Activated CD4-positive, alpha-beta T cell treated with anti-CD3 and anti-CD28 coated beads for 36 hours (primary cell): Measurements from ENCODE around the gene CCDC40. TPM values are rescaled to one million over a fixed set of nuclear protein-coding genes. Genes with fewer than 3 reads are reported as not detected.
"Not testable (repeated sequence)": the region's sequence is repeated elsewhere in the genome, so short reads cannot be mapped to it uniquely, and the experiment has no call there.

ENCODE experiments used
- ATAC-seq: fragments of 200-7000 bp; cut with Tn5 transposase; one replicate; pipeline ENCODE4 v1.10.0; 2021; ENCODE audit warnings: mild to moderate bottlenecking, moderate library complexity
- CTCF ChIA-PET: fragments of 350-600 bp; sonication (Branson Sonifier 250); formaldehyde crosslinking; loops from one replicate; lab custom pipeline; 2021; ENCODE audit warnings: antibody characterized with exemption; lab: Charles Lee
- POLR2A ChIA-PET: fragments of 350-600 bp; sonication (Branson Sonifier 250); formaldehyde crosslinking; loops from one replicate; lab custom pipeline; 2021; ENCODE audit warnings: antibody characterized with exemption, inconsistent platforms; lab: Charles Lee
- DNase-seq: peaks from one replicate; pipeline ENCODE4 v3.0.0-alpha.2; 2020
- H3K27ac Mint-ChIP-seq: one replicate; pipeline ENCODE4 v1.8.0; 2021; ENCODE audit warnings: mixed read lengths
- H3K27me3 Mint-ChIP-seq: one replicate; pipeline ENCODE4 v1.8.0; 2021; ENCODE audit warnings: mixed read lengths
- H3K36me3 Mint-ChIP-seq: one replicate; pipeline ENCODE4 v1.8.0; 2021; ENCODE audit warnings: low read depth, mixed read lengths
- H3K4me1 Mint-ChIP-seq: one replicate; pipeline ENCODE4 v1.8.0; 2021; ENCODE audit warnings: mixed read lengths
- H3K4me3 Mint-ChIP-seq: one replicate; pipeline ENCODE4 v1.8.0; 2021; ENCODE audit warnings: mild to moderate bottlenecking, moderate library complexity, mixed read lengths
- H3K9me3 Mint-ChIP-seq: one replicate; pipeline ENCODE4 v1.8.0; 2021; ENCODE audit warnings: low read depth, mixed read lengths
- intact Hi-C, 2 experiments: fragments of 100-400 bp; cut with DNase I in 1 of 2; cut with micrococcal nuclease in 1 of 2; formaldehyde crosslinking; loops; one replicate each; pipeline versions ENCODE4 v1.14.2 to v1.15.1; 2022 to 2024; cut with DNase I, micrococcal nuclease
- total RNA-seq, 2 experiments: library from RNA; stranded (reverse); gene quantifications; one replicate each; pipeline ENCODE4 v1.2.3, GENCODE V29; 2021

The CCDC40 gene
- total RNA-seq, 2 experiments from 2014 or later = 0.56 to 0.57 TPM

DNA sequence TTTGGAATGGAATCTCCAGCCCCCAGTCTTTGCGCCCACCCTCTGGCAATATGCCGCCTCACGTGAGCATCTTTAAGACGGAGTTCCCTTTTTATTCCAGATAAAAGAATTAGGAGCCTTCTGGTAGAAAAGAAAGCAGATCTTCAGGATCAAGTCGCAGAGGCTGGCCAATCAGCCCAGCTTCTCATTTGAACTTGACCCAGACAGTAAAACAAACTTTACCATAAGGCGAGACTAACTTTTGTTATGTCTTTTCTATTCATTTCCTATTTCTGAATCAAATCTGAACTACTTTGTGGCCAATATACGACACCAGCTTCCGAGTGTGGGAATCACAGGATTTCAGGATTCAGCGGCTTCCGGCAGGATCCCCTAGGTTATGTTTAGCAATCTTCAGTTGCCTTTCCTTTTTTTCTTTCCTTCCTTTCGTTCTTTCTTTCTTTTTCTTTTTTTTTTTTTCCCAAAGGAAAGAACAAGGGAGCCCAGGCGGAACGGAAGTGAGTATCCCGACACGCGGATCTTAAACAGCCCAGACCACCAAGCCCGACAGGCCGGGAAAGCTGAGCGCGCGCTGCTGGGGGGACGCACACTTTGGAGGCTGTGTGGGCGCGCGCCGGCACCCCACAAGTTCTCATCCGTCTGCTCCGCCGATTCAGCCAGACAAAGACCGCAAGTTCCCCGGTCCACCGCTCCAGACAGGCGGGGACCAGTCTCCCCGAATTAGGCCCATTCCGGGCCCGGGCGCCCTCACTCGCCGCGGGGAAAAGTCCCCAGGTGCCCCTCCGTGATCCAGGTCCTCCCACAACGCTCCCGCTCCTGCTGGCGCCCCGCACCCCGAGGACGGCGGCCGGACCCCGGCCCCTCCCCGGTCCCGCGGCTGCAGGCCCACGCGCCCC lies 1.4 kb upstream of the CCDC40 start:
- peak overlapping the region; percentile 82 for H3K4me3 Mint-ChIP-seq
- no peaks in the 10 kb centered on the region for H3K9me3 Mint-ChIP-seq
- POLR2A ChIA-PET = no interaction called here
- peak; percentile 70 for DNase-seq
- H3K36me3 Mint-ChIP-seq = no peaks in the 10 kb centered on the region
- H3K27ac Mint-ChIP-seq = peak overlapping the region; percentile 69
- intact Hi-C loops = loop anchor here (1.0 to 5.0 kb wide), 4 partner anchors 66 to 1188 kb away; partner anchors contain the start of gene GAA (in 2 of the 2)
- peaks cover 7% of the 10 kb centered on the region for H3K4me1 Mint-ChIP-seq
- CTCF ChIA-PET = interaction anchor here (1.7 to 3.8 kb wide), 3 partner anchors 27 to 66 kb away, joined by 7 to 22 read pairs (median 8); partner anchors contain the start of gene GAA
- H3K27me3 Mint-ChIP-seq = peaks cover 12% of the 10 kb centered on the region
- peak; percentile 37 for ATAC-seq

DNA sequence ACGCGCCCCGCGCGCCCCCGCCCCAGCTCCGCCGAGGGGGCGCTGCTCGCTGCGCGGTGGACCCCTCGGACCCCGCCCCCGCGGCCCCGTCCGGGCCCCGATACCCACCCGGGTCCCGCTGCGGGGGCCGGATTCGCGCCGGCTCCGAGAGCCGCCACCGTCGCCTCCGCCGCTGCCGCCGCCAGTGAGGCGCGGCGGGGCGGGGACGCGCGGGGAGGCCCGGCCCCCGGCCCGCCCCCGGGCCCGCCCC lies 830 bp upstream of the CCDC40 start, which contains the start of gene TBC1D16:
TBC1D16 (minus strand) TSS at position 186 of the 250 bp plus-strand sequence. CDS start 22,325 bp downstream, outside the sequence.
- ChIA-PET POLR2A (no interaction called here), CTCF (interaction anchor here (3.8 kb wide), 1 partner anchor 28 kb away, joined by 22 read pairs; no protein-coding TSS in a partner anchor)
- peaks cover 7% of the 10 kb centered on the region for H3K4me1 Mint-ChIP-seq
- no peaks in the 10 kb centered on the region for H3K9me3 Mint-ChIP-seq
- H3K4me3 Mint-ChIP-seq = peak within 1 kb of the TSS; percentile 82
- peak within 1 kb of the TSS; percentile 69 for H3K27ac Mint-ChIP-seq
- H3K36me3 Mint-ChIP-seq = no peaks in the 10 kb centered on the region
- H3K27me3 Mint-ChIP-seq = peaks cover 12% of the 10 kb centered on the region
- ATAC-seq = no peak
- intact Hi-C loops = loop anchor here (1.0 to 5.0 kb wide), 4 partner anchors 66 to 1188 kb away; partner anchors contain the start of gene GAA (in 2 of the 2)
- no peak for DNase-seq

DNA sequence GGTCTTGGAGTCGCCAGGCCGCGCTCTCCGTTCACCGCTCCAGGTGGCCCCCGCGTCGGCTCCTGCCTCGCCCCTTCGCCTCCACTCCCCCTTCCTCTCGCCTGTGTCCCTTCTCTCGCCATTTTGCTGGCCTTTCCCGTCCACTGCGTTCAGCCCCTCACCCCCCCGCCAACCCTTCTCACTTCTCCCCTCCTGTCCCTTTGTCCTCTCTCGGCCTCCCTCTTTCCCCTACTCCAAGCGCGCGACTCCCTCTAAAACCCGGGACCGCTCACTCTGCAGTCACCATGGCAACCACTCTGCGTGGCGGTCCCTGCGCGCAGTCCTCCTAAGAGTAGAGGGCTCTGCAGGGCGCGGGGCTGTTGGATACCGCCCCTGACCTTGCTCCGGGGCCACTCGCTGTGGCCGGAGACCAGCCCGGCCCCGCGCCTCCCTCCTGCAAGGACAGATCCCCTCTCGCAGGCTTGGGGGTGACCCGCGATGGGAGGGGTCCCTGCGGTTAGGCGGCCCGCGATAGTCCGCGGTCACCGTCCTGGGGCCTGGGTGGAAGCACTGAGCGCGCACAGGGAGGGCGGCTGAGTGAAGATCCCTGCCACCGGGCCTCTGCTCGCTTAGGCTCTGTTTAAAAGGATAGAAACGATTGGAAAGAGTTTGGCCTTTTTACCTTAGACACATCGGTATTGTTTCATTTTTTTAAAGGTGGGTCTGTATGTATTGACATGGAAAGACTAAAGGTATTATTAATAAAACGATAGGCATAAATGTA lies 454 bp downstream of the CCDC40 start:
- intact Hi-C loops = loop anchor here (1.0 to 5.0 kb wide), 7 partner anchors 29 to 240 kb away; partner anchors contain the start of genes CBX4 (in 1 of the 2), CBX8 (in 1 of the 2), EIF4A3 (in 1 of the 2) and GAA (in 1 of the 2)
- Mint-ChIP-seq H3K36me3 (no peaks in the 10 kb centered on the region), H3K27me3 (peaks cover 12% of the 10 kb centered on the region), H3K4me1 (peaks cover 7% of the 10 kb centered on the region), H3K9me3 (no peaks in the 10 kb centered on the region), H3K27ac (no peak overlapping the region), H3K4me3 (peak overlapping the region; percentile 76)
- ChIA-PET POLR2A (no interaction called here), CTCF (no interaction called here)
- ATAC-seq (peak; percentile 42), DNase-seq (peak; percentile 50)

DNA sequence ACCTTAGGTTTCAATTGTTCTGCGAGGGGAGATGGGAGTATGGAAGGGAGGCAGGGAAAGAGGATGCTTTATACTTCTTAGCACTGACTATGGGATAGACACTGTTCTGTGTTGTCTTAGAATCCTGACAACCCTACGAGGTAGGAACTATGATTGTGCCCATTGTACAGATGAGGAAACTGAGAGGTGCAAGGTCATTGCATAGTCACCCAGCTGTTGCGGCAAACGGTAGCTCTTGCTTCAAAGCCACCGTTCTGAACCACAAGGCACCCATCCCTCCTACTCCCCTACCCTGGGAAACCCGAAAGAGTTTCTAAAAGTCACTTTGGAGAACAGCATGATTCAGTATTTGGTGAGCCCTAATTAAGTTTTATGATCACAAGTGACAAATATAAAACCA lies 7.5 kb downstream of the CCDC40 start:
- DNase-seq (no peak), ATAC-seq (no peak)
- Mint-ChIP-seq H3K4me3 (no peak overlapping the region), H3K27ac (no peak overlapping the region), H3K27me3 (no peaks in the 10 kb centered on the region), H3K36me3 (no peaks in the 10 kb centered on the region), H3K9me3 (no peaks in the 10 kb centered on the region), H3K4me1 (no peaks in the 10 kb centered on the region)
- ChIA-PET CTCF (no interaction called here), POLR2A (no interaction called here)
- intact Hi-C loops = no loop called here

DNA sequence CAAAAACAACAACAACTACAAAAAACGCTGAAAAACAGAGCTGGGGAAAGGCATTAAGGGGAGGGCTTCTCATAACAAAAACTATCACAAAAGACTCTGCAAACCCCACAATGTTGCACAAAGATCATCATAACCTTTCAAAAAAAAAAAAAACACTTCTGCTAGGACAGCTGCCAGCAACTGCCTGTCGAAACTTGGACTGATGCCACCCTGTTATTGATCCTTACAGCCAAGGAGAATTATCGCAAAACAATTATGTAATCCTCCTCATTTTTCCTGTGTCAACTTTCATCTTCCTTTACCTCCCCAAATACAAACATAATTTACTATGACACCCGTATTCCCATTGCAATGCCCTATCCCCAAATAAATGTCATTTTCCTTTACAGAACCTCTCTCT lies 9.3 kb downstream of the CCDC40 start:
- intact Hi-C loops = no loop called here
- H3K36me3 Mint-ChIP-seq = no peaks in the 10 kb centered on the region
- CTCF ChIA-PET = interaction anchor here (0.9 kb wide), 1 partner anchor 37 kb away, joined by 3 read pairs; no protein-coding TSS in a partner anchor
- H3K4me1 Mint-ChIP-seq = no peaks in the 10 kb centered on the region
- H3K27ac Mint-ChIP-seq = no peak overlapping the region
- no peak overlapping the region for H3K4me3 Mint-ChIP-seq
- no peak for ATAC-seq
- H3K27me3 Mint-ChIP-seq = no peaks in the 10 kb centered on the region
- POLR2A ChIA-PET = no interaction called here
- H3K9me3 Mint-ChIP-seq = no peaks in the 10 kb centered on the region
- DNase-seq = no peak

DNA sequence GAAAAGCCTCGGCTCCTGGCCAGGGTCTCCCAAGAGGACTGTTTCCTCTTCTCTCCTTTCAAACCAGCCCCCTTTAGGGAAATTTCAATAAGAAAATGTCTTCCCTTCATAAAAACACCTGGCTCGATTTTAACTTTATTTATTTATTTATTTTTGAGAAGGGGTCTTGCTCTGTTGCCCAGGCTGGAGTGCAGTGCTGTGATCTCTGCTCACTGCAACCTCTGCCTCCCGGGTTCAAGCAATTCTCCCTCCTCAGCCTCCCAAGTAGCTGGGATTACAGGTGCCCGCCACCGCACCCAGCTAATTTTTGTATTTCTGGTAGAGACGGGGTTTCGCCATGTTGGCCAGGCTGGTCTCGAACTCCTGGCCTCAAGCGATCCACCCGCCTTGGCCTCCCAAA lies 10.3 kb downstream of the CCDC40 start:
- POLR2A ChIA-PET, H3K36me3 Mint-ChIP-seq, intact Hi-C loops, H3K4me3 Mint-ChIP-seq, ATAC-seq, H3K4me1 Mint-ChIP-seq, H3K27ac Mint-ChIP-seq, H3K27me3 Mint-ChIP-seq, DNase-seq, H3K9me3 Mint-ChIP-seq: not testable (repeated sequence)
- CTCF ChIA-PET = interaction anchor here (0.5 to 0.6 kb wide), 2 partner anchors 305 kb away, joined by 3 read pairs; no protein-coding TSS in a partner anchor

DNA sequence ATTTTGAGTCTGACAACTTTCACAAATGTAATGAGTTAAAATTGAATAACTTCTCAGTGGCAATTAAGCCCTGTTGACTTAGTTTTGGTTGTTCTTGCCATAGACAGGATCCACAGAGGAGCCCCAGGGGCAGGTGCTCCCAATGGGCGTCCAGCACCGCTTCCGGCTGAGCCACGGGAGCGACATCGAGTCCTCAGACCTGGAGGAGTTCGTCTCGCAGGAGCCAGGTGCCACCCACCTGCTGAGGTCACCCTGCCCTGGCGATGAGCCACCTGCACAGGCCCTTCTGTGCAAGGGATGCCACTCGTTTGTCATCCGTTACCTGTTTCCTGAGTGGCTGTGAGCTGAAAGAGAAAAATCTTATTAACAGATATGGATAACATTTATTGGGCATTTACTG lies 10.7 kb downstream of the CCDC40 start:
- Mint-ChIP-seq H3K27ac (no peak overlapping the region), H3K4me3 (no peak overlapping the region), H3K36me3 (no peaks in the 10 kb centered on the region), H3K27me3 (no peaks in the 10 kb centered on the region), H3K4me1 (no peaks in the 10 kb centered on the region), H3K9me3 (no peaks in the 10 kb centered on the region)
- CTCF ChIA-PET = interaction anchor here (0.6 kb wide), 1 partner anchor 304 kb away, joined by 3 read pairs; no protein-coding TSS in a partner anchor
- DNase-seq = no peak
- ATAC-seq = no peak
- intact Hi-C loops = no loop called here
- POLR2A ChIA-PET = no interaction called here

DNA sequence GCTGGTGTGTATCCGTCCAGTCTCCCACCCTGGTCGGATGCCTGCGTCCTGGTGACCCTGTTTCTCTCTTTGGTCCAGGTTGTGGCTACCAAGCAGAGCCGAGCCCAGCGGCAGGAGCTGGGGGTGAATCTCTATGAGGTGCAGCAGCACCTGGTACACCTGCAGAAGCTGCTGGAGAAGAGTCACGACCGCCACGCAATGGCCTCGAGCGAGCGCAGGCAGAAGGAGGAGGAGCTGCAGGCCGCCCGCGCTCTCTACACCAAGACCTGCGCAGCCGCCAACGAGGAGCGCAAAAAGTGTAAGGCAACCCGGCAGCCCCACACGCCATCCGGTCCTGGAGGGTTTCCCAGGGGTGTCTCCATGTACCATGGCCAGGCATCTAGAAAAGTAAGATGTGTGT lies 13.5 kb downstream of the CCDC40 start:
- CTCF ChIA-PET = interaction anchor here (1.1 kb wide), 1 partner anchor 52 kb away, joined by 3 read pairs; the partner anchor contains the start of gene GAA

DNA sequence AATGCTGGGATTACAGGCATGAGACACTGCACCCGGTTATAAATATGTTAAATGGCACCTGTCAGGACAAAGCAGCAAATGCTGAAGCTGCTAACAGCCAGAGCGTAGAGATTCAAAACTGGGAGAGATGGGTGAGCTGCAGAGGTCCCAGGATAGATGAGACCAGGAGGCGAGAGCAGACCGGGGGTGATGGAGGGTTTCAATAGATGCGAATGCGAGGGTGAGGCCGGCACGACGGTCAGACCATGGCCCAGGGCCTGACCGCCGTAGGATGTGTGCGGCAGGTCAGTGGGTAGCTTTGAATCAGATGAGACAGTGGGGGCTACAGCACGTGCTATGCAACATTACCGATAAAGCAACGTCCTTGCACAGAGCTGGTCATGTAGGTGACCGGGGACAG lies 14.3 kb downstream of the CCDC40 start:
- ATAC-seq (no peak), DNase-seq (no peak)
- Mint-ChIP-seq H3K27me3 (no peaks in the 10 kb centered on the region), H3K36me3 (no peaks in the 10 kb centered on the region), H3K27ac (no peak overlapping the region), H3K4me3 (no peak overlapping the region), H3K9me3 (no peaks in the 10 kb centered on the region), H3K4me1 (no peaks in the 10 kb centered on the region)
- intact Hi-C loops = no loop called here
- CTCF ChIA-PET = interaction anchor here (1.1 kb wide), 1 partner anchor 51 kb away, joined by 3 read pairs; the partner anchor contains the start of gene GAA
- POLR2A ChIA-PET = no interaction called here

More for the DNA sequence above, 13.5 kb downstream of the CCDC40 start:
- H3K9me3 Mint-ChIP-seq = no peaks in the 10 kb centered on the region
- DNase-seq = no peak
- H3K27me3 Mint-ChIP-seq = no peaks in the 10 kb centered on the region
- no peaks in the 10 kb centered on the region for H3K36me3 Mint-ChIP-seq
- intact Hi-C loops = no loop called here
- no peaks in the 10 kb centered on the region for H3K4me1 Mint-ChIP-seq
- POLR2A ChIA-PET = no interaction called here
- H3K4me3 Mint-ChIP-seq = no peak overlapping the region
- no peak overlapping the region for H3K27ac Mint-ChIP-seq
- no peak for ATAC-seq

DNA sequence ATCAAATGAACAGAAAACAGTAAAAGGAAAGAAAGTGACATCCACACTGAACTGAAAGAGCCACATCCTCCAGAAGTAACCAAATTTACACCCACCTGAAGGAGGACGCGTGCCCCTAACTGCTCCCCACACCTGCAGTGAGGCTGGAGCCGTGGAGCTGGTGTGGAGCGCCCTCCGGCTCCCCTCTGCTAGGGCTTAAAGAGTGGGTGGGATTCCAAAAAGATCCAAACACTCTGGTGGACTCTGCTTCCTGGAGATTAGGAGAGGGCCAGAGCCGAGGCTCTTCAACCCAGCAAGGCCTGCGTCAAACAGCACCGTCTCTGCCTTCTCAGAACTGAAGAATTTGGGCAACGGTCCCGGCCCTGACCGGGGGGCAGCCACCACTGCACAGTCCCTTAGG lies 15.2 kb downstream of the CCDC40 start:
- no peaks in the 10 kb centered on the region for H3K36me3 Mint-ChIP-seq
- H3K27me3 Mint-ChIP-seq = no peaks in the 10 kb centered on the region
- DNase-seq (no peak), ATAC-seq (no peak)
- ChIA-PET POLR2A (interaction anchor here (0.6 kb wide), 1 partner anchor 513 kb away, joined by 4 read pairs; no protein-coding TSS in a partner anchor), CTCF (no interaction called here)
- no peaks in the 10 kb centered on the region for H3K4me1 Mint-ChIP-seq
- no peaks in the 10 kb centered on the region for H3K9me3 Mint-ChIP-seq
- no peak overlapping the region for H3K4me3 Mint-ChIP-seq
- H3K27ac Mint-ChIP-seq = no peak overlapping the region
- intact Hi-C loops = no loop called here

DNA sequence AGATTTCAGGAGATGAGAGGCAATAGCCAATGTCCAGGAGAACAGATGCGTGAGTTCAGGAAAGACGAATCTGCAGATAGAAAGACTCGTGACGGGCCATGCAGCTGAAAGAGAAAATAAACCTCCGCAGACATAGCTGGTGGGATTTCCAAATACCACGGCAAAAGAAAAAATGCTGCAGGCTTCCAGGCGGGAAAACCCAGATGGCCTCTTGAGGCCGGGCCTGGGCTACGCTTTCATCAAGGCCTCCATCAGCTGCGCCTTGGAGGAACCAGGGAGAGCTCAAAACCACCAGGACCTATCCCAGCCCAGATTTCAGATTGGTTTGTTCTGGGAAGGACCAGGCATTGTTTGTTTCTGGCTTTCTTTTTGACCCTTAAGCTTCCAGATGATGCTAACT lies 16.7 kb downstream of the CCDC40 start:
- POLR2A ChIA-PET = no interaction called here
- intact Hi-C loops = no loop called here
- H3K4me3 Mint-ChIP-seq = no peak overlapping the region

More for the DNA sequence above, 16.7 kb downstream of the CCDC40 start:
- CTCF ChIA-PET = interaction anchor here (1.2 kb wide), 1 partner anchor 49 kb away, joined by 3 read pairs; the partner anchor contains the start of gene GAA
- Mint-ChIP-seq H3K4me1 (no peaks in the 10 kb centered on the region), H3K27me3 (no peaks in the 10 kb centered on the region), H3K36me3 (no peaks in the 10 kb centered on the region), H3K27ac (no peak overlapping the region), H3K9me3 (no peaks in the 10 kb centered on the region)
- ATAC-seq = no peak
- DNase-seq = no peak
